DMS153 treated with DMSO at 0.1 percent for 48 hours (cell line): ENCODE measurements around the gene LAMA5.
A peak's percentile ranks its signal among the peaks of the same experiment; 100 is the strongest.

Experiments
- DNase-seq: peaks from one replicate; lab custom pipeline; 2025; ENCODE audit not compliant: unreplicated experiment; lab: John Stamatoyannopoulos, UW

The LAMA5 gene

DNA sequence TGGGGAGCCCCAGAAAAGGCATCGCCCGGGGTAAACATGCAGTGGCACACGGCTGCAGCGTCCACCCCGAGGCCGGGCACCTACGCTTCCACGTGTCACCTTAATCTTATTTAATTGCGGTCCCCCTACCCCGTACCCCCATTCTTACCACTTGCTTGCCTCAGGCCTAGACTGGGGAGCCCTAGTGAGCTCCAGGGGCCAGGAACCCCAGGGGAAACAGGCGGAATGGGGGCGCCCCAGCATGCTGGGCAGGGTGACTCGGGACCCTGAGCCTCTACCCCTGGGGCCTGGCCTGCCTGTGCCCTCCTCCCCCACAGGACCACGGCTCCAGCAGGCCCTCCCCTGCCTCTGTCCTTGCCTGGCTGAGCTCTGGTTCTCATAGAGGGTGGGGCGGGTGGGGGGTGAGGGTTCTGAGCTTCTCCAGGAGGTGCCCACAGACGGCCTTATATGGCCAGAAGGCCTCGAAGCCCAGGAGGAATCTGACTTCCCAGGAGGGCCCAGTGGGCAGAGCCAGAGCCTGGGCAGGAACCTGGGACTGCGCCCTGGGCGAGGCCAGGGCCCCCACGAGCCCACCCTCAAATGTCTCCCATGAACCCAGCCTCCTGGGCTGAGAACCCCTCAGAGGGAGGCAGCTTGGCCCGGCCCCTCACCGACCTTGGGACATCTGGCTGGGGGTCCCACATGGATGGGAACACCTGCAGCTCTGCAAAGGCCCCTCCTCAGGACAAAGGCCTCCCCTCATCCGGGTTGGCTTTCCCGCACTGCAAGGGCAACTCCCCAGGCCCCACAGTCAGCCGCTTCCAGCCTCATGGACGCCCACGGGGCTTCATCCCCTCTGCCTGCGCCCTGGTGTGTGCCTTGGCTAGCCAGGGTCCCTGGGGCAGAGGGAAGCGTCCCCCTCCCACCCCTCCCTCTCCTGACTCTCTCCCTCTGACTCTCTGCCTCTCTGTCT, 5.2 kb upstream of the LAMA5 start:
- no peak for DNase-seq

DNA sequence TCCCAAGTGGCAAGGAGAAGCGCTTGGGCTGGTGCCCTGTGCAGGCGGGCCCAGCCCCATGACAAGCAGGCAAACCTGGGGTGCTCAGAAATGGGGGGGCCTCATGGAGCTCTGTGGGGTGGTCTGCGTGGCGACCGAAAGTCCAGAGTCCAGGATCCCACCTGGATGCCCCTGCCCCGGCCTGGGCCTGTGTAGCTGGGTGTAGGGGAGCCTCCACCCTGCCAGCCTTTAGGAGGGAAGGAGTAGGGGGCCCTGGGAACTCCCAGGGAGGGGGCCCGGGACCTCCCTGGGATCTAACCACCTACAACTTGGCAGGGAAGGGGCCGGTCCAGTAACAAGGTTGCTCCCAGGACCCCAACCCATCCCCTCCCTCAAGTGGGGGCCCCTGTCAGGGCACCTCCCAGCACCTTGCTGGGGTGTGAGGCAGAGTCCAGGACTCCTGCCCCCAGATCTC, 4.5 kb upstream of the LAMA5 start:
- no peak for DNase-seq

GRCh38 chr20:62370807-62371587, 3.9 kb upstream of the LAMA5 start:
- DNase-seq: no peak

DNA sequence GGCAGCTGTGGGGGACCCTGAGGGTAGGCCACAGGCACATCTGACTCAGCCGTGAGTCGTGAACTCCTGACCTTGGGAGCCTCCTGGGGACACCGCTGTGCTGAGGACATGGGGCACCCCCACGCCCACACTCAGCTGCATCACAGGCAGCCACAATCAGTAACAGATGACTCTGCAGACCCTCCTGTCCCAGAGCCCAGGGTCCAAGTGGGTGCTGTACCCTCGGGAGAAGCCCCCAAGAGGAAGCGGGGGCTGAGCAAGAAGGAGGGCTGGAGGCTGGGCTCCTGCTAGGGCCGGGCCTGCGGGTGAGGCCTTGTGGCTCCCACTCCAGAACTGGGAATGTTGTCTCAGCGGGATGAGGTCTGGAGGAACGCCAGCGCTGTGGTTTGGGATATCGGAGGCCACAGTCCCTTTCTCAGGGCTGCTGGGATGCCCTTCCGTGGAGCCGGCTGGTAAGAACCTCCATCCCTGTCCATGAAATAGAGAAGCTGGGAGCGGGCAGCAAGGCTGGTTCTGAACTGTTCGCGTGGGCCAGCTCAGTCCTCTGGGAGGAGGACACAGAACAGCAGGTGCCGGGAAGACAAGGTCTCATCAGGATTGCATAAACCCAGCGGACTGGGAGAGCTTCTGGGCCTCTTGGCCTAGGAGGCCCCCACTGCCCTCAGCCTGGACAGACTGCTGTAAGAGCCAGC, 3.1 kb upstream of the LAMA5 start:
- no peak for DNase-seq

DNA sequence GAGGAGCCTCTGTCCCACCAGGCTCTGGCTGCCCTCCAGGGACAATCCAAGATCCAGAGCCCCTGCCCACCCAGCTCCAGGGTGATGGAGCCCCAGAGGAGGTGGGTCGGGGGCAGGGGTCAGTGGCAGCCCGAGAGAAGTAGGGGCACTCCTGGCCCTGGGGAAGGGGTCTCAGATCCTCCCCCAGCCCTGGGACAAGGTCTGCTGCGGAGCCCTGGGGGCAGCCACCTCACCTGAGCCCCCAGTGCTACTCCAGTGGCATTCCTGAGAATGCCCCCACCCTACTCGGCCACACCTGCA, 2.7 kb upstream of the LAMA5 start:
- DNase-seq: no peak

- DNase-seq: no peak
These were observed 2.1 kb upstream of the LAMA5 start for GRCh38 chr20:62368976-62369814.

DNA sequence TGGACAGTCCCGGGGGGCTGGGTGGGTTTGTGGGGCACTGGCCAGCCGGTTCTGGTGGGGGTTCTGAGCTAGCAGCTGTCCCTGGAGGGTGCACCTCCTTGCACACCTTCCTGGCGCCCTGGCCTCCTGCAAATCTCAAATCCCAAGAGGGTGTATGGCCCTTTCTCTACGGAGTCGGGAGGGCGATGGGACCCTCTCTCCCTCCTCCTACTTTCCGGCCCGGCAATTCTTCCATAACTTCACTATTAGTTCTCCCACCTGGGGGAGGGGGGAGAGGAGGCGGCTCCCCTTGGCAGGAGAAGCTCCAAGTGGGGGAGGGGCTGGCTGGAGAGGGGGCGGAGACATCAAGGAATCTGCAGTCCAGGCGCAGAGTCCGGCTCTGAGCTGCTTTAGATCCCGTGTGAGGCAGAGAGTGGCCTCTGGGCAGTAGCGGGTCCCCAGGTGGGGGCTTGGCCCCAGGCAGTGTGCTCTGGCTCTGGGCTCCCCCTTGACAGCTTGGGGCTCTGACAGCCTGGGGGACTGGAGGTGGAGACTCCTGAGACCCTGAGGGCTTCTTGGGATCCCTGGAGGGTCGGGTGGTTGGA, 1.4 kb upstream of the LAMA5 start:
- no peak for DNase-seq

DNA sequence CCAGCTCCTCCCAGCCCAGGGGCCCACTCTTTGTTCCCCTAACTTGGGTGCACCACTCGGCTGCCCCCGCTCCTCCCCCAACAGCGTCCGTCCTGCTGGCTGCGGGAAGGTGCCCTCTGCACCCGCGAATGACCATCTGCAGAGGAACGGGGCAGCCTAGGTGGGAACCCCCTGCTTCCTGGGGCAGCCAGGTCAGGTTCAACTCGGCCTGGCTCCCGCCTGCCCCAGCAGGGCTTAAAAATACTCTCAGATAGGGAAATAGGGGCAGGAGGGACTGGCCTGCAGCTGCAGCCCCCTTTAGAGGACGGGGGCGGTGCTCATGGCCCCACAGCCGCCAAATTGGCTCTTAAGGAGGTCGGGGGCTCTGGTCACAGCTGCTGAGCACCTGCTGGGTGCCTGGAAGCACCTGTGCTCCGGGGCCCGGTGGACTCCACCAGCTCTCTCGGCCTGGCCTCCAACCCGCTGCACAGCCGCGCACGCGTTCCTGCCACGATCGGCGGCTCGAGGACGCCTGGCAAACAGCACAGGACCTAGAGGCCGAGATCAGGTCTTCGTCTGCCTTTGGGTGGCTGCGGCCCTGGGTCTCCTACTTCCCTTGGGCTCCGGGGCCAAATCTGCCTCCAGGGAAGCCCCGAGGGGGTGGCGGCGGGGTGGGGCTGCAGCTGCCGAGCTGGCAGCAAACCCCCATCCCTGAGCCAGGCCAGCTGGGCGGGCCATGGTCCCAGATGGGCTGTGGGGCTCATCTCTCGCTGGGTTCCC, 700 bp upstream of the LAMA5 start:
- no peak for DNase-seq

GRCh38 chr20:62366370-62367135, 559 bp downstream of the LAMA5 start:
- DNase-seq: no peak

DNA sequence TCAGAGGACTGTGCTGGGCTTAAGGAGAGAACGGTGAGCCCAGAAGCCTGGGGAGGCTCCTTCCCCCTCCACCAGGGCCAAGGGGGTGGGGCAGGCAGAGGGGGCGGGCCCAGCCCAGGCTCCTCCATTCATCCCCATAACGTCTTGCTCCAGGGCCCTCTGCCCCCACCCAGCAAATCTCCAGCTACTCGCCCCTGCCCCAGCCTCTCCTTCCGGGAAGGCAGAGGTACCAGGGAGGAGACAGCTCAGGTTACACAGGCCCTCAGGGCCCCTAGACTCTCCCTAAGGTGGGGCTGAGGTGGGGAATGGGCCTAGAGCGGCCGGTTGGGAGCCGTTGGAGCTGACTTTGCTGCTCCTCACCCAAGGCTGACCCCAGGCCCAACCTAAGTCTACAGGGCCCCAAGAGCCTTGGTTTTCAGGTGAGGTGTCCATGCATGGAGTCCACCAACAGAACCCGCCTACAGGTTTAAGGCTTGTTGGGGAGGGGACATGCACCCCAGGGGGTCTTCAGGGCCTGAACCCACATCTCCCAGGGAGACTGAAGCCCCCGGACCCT, 1.2 kb downstream of the LAMA5 start:
- DNase-seq: peak; percentile 24

- no peak for DNase-seq
These were observed 2.0 kb downstream of the LAMA5 start for GRCh38 chr20:62364911-62365736.

- no peak for DNase-seq
These were observed 2.9 kb downstream of the LAMA5 start for GRCh38 chr20:62363920-62364851.

DNA sequence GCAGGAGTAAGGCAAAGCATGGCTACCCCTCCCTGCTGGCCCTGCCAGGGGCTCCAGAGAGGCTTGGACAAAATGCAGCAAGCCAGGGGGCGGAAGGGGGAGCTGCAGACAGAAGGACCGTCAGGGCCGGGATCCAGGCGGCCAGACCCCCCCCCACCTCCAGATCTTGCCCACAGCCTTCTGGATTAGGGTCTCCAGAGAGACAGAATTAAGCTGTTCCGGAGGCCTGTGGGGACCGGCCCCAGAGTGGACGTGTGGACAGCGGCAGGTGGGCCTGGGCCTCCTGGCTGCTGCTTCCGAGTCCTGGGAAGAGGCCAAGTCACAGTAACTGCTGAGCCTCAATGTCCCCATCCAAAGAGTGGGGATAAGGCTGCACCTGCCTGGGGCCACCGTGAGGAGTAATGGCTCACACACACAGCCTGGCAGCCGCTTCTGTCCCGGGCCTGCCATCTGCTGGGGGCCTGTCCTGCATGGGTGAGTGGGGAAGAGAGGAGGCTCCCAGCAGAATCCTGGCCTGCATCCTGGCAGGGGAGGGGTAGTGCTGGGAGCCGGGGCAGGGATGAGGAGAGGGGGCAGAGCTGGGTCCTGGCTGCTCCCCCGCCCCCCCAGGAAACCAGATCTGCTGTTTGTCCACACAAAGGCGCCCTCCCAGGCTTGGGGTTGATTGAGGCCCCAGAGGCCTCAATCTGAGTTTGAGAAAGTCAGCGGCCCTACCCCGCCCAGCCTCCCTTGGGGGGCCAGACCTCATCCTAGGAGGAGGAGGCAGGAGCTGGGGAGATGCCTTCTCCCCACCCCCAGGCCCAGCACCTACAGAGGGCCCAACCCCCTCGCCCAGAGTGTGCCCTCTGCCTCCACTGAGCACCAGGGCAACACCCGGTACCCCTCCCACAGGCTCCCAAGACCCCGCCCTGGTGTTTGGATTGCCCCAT, 3.9 kb downstream of the LAMA5 start:
- DNase-seq: no peak

DNA sequence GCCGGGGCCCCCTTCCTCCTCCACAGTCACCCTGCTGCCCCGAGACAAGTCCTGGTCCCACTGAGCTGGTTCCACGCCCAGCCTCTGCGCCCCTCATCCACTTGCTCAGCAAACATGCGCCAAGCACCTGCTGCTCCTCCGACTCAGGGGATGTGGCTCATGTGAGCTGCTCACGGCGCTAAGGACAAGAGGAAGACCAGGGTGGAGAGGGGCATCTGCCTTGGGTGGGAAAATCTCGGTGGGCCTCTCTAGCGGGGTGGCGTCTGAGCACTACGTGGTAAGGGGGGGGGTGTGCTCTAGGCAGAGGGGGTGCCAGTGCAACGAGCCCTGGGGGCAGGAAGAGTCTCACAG, 4.5 kb downstream of the LAMA5 start:
- no peak for DNase-seq

GRCh38 chr20:62361799-62362589, 5.1 kb downstream of the LAMA5 start:
- no peak for DNase-seq
